Breast epithelium (tissue), 4 donors: ENCODE results near the gene MACROD1. TPM values are rescaled to one million over a fixed set of nuclear protein-coding genes. Genes with fewer than 3 reads are reported as not detected.

ENCODE experiments used
- DNase-seq, 2 donors: peaks; one replicate each; pipeline ENCODE4 v3.0.0-alpha.2; 2019; ENCODE audit warnings: low spot score in 2 of 2
- H3K27ac ChIP-seq, 2 donors: fragments of 200-600 bp; sonication (generic) in 1 of 2; one replicate each; pipeline ENCODE4 v1.5.1; 2016 to 2019; ENCODE audit warnings: mild to moderate bottlenecking in 1 of 2
- H3K27me3 ChIP-seq, 2 donors: fragments of 200-600 bp; sonication (generic) in 1 of 2; one replicate each; pipeline versions ENCODE4 v1.5.1 to v1.6.0; 2017 to 2019; ENCODE audit warnings: control low read depth in 1 of 2, mild to moderate bottlenecking in 1 of 2
- H3K36me3 ChIP-seq: fragments of 200-600 bp; one replicate; pipeline ENCODE4 v1.5.1; 2019
- H3K4me1 ChIP-seq, 2 donors: fragments of 200-600 bp; sonication (generic); one replicate each; pipeline ENCODE4 v1.5.1; 2016 to 2019; ENCODE audit warnings: control low read depth in 1 of 2
- H3K4me3 ChIP-seq, 3 donors: fragments of 200-600 bp; sonication (generic); 1 replicate in 2 of 3; 2 replicates in 1 of 3; pipeline ENCODE4 v1.5.1; 2016 to 2019; ENCODE audit warnings: mild to moderate bottlenecking in 3 of 3, moderate library complexity in 2 of 3
- H3K9me3 ChIP-seq, 2 donors: fragments of 200-600 bp; sonication (generic) in 1 of 2; one replicate each; pipeline ENCODE4 v1.5.1; 2016 to 2019; ENCODE audit warnings: control low read depth in 1 of 2
- POLR2A ChIP-seq: fragments of 450-650 bp; IDR thresholded peaks from one replicate; pipeline ENCODE4 v1.6.1; 2016; ENCODE audit warnings: antibody characterized with exemption, mild to moderate bottlenecking, moderate library complexity
- POLR2AphosphoS5 ChIP-seq, 3 donors: sonication (generic); formaldehyde crosslinking; IDR thresholded peaks; one replicate each; pipeline ENCODE4 v1.6.1; 2017; ENCODE audit warnings: antibody characterized with exemption in 3 of 3
- intact Hi-C: fragments of 100-400 bp; cut with DNase I; formaldehyde crosslinking; loops from one replicate; pipeline ENCODE4 v1.15.1; 2023; ENCODE audit warnings: low total_unique reads
- total RNA-seq, 3 donors: library from RNA; depleted of rRNA; stranded (reverse); fragments of >200 nt; gene quantifications; one replicate each; pipeline ENCODE4 v1.1.0, GENCODE V29; 2016
- TF ChIP-seq, protein P1 (sequence below), 3 donors: fragments of 450-650 bp; IDR thresholded peaks; one replicate each; pipeline ENCODE4 v1.5.1; 2016 to 2017; ENCODE audit warnings: antibody characterized with exemption in 3 of 3, mild to moderate bottlenecking in 3 of 3, moderate library complexity in 3 of 3

MACROD1 gene
- total RNA-seq, 3 donors from 2014 or later = 19.7 to 113 (median 40.3) TPM

DNA sequence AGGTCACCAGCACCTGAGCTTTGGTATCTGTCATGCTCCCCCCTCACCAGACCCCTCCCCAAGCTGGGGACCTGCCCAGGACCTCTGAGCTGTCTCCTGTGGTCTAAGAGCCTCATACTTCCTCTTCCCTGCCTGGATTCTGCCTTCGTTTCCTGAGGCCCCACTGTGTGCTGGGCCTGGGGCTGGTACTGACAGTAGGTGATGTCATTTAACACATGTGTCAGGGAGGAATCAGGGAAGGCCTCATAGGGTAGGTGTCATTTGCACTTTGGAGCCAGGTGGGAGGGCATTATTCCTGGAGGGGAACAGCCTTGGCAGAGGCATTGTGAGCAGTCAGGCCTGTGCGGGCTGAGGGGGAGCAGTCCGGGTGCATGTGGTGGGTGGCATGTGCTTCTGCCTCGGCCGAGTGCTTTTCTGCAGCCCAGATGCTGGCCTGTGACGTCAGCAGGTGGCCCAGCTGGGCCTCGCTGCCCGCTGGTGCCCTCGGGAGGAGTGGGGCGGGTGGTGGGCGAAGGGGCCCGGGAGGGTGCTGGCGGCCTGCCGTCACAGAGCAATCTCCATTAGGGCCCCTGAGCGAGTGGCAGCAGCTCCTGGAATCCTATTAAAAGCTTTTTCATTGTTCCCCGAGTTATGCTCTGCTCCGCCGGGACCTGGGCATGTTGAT, 121.1 kb downstream of the MACROD1 start:
- H3K27ac ChIP-seq = no peak overlapping the region

DNA sequence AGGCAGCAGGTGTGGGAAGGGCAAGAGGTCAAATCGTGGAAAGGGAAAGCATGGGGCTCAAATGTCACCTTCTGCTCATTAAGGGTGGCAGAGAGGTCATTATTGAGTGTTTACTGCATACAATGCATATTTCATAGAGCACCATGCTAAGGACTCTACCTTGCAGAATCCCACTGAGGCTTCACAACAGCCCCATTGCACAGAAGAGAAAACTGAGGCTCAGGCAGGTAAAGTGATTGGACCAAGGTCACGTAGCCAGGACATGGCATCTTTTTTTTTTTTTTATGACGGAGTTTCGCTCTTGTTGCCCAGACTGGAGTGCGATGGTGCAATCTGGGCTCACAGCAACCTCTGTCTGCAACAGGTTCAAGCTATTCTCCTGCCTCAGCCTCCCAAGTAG, 122.4 kb downstream of the MACROD1 start:
- Histone ChIP-seq H3K27me3 (no peaks in the 10 kb centered on the region), H3K9me3 (no peaks in the 10 kb centered on the region), H3K27ac (no peak overlapping the region), H3K36me3 (no peaks in the 10 kb centered on the region), H3K4me1 (no peaks in the 10 kb centered on the region), H3K4me3 (no peak overlapping the region)
- no peak for DNase-seq
- TF ChIP-seq, protein P1, sequence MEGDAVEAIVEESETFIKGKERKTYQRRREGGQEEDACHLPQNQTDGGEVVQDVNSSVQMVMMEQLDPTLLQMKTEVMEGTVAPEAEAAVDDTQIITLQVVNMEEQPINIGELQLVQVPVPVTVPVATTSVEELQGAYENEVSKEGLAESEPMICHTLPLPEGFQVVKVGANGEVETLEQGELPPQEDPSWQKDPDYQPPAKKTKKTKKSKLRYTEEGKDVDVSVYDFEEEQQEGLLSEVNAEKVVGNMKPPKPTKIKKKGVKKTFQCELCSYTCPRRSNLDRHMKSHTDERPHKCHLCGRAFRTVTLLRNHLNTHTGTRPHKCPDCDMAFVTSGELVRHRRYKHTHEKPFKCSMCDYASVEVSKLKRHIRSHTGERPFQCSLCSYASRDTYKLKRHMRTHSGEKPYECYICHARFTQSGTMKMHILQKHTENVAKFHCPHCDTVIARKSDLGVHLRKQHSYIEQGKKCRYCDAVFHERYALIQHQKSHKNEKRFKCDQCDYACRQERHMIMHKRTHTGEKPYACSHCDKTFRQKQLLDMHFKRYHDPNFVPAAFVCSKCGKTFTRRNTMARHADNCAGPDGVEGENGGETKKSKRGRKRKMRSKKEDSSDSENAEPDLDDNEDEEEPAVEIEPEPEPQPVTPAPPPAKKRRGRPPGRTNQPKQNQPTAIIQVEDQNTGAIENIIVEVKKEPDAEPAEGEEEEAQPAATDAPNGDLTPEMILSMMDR (IDR thresholded peaks at IDR 0.05) = no peak
- TF ChIP-seq POLR2A = no peak
- no peak for TF ChIP-seq POLR2AphosphoS5 (IDR thresholded peaks at IDR 0.05)
- intact Hi-C loops = no loop called here

More for the DNA sequence above, 121.1 kb downstream of the MACROD1 start:
- no peak for DNase-seq
- no peaks in the 10 kb centered on the region for H3K27me3 ChIP-seq
- H3K4me1 ChIP-seq = no peaks in the 10 kb centered on the region
- intact Hi-C loops = no loop called here
- no peak overlapping the region for H3K4me3 ChIP-seq
- H3K36me3 ChIP-seq = no peaks in the 10 kb centered on the region
- H3K9me3 ChIP-seq = no peaks in the 10 kb centered on the region
- TF ChIP-seq, protein P1 (IDR thresholded peaks at IDR 0.05) = no peak
- TF ChIP-seq POLR2AphosphoS5 (IDR thresholded peaks at IDR 0.05) = no peak
- no peak for TF ChIP-seq POLR2A

DNA sequence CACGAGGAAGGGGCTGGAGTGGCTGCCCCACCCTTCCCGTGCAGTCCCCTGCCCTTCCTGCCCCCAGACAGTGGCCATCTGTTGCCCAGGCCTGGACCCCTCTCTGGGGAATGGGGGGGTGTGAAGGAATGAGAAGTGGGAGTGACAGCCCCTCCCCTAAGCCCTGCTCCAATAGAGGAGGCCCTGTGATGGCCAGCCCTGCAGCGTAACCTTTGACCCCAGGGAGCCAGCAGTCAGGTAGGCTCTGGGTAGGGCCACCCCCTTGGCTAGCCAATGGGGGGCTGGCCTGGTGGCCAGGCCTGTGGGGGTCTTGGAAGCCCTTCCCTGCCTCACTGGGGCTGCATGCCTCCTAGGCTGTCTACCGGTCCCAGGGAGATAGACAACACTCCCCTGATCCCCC, 123.6 kb downstream of the MACROD1 start:
- Histone ChIP-seq H3K4me1 (no peaks in the 10 kb centered on the region), H3K27ac (no peak overlapping the region), H3K4me3 (no peak overlapping the region), H3K36me3 (no peaks in the 10 kb centered on the region), H3K9me3 (no peaks in the 10 kb centered on the region), H3K27me3 (no peaks in the 10 kb centered on the region)
- TF ChIP-seq POLR2AphosphoS5 (IDR thresholded peaks at IDR 0.05) = no peak
- no peak for TF ChIP-seq POLR2A
- DNase-seq = no peak
- intact Hi-C loops = no loop called here

DNA sequence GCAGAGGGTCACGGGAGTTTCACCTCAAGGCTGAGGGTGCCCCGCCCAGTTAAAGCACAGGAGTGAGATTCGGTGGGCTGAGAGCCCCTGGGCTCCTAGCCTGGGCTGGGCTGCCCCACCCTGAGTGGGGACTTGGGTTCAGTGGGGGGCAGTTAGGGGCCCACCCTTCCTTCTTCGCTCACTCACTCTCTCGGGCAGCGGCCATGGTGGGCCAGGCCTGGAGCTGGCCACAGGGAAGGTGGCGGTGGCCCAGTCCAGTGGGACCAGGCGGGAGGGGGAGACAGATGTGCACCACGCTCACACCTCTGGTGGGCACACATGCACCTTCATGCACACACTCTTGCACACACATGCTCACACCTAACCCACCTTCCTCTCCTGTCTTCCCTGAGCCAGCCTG, 124.1 kb downstream of the MACROD1 start:
- no peak for DNase-seq
- intact Hi-C loops = no loop called here
- H3K27me3 ChIP-seq = no peaks in the 10 kb centered on the region
- H3K36me3 ChIP-seq = no peaks in the 10 kb centered on the region
- H3K4me1 ChIP-seq = peaks cover 0 to 1% of the 10 kb centered on the region in 2 donors
- TF ChIP-seq POLR2A = no peak
- TF ChIP-seq POLR2AphosphoS5 (IDR thresholded peaks at IDR 0.05) = no peak
- TF ChIP-seq, protein P1 (IDR thresholded peaks at IDR 0.05) = no peak
- H3K4me3 ChIP-seq = no peak overlapping the region
- H3K27ac ChIP-seq = no peak overlapping the region
- H3K9me3 ChIP-seq = no peaks in the 10 kb centered on the region

DNA sequence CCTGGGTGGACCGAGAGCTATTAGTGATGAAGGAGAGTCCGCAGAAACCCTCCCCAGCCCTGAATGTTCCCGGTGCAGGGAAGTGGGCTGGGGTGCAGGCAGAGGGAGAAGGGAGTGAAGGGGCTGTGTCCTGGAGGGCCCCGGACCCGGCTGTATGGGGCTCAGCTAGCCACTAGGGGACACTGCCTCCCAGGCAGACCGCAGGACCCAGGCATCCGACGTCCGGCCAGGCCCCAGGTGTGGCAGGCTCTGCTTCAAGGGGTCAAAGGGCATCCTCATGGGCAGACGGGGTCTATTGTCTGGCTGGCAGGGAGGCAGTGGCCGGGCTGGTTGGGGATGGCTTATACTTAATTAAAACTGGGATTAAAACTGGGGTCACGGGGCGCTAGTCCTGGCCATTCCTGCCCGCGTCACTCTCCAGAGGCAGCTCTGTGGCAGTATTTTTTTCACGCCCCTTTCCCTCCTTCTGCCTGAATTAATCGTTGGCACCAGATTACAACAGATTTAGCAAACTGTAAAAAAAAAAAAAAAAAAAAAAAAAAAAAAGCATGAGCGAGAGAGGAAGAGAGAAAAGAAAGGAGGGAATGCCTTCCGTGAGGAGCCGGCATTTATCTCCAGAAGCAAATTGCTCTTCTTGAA, 125.1 kb downstream of the MACROD1 start:
- Histone ChIP-seq H3K4me3 (no peak overlapping the region), H3K27ac (no peak overlapping the region), H3K9me3 (no peaks in the 10 kb centered on the region), H3K36me3 (no peaks in the 10 kb centered on the region), H3K27me3 (peaks cover 0 to 9% of the 10 kb centered on the region in 2 donors), H3K4me1 (peaks cover 0 to 12% of the 10 kb centered on the region in 2 donors)
- no peak for DNase-seq
- TF ChIP-seq POLR2AphosphoS5 (IDR thresholded peaks at IDR 0.05) (no peak), POLR2A (no peak)
- TF ChIP-seq, protein P1 (IDR thresholded peaks at IDR 0.05) = no peak
- intact Hi-C loops = no loop called here
